Measurements from ENCODE around the gene GCGR. TPM values are rescaled to one million over a fixed set of nuclear protein-coding genes. Genes with fewer than 3 reads are reported as not detected.

GCGR gene
- total RNA-seq, result not detected

DNA sequence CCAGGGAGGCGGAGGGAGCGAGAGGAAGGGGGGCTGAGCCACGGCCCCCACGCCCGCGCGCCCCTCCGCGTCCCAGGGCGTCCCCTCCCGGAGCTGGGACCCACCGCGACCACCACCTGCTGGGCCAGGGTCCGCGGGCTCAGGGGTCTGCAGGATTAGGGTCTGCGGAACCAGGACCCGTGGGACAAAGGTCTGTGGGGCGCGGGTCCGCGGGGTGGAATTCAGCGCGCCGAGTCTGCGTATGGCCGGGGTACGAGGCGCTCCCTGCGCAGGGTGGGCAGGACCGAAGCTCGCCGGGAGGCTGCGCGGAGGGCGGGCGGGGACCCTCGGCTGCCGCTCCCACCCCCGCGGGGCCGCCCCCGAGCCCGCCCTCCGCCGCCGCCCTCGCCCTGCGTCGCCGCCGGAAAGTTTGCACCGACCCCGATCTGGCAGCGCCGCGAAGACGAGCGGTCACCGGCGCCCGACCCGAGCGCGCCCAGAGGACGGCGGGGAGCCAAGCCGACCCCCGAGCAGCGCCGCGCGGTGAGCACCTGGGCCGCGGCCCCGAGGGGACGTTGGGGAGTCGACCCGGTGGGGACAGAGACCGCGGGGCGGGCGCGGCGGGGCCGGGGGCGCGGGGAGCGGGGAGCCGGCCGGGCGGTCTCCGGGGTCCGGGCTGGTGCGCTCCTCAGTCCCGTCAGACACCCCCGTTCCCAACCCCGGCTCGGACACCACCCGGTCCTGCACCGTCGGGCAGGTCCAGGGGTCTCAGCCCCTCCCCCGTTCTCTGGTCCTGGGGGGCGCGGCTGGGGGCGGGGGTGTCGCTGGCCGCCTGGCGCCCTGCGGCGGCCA, at the start of gene GCGR:
Gene GCGR (plus strand): TSS at position 423 of the 831 bp plus-strand sequence. CDS start 4,869 bp downstream, outside the sequence.
- Mint-ChIP-seq H3K27me3 (peaks cover 67% of the 10 kb centered on the region), H3K27ac (no peak within 1 kb of the TSS), H3K9me3 (no peaks in the 10 kb centered on the region), H3K36me3 (no peaks in the 10 kb centered on the region), H3K4me3 (no peak within 1 kb of the TSS), H3K4me1 (no peaks in the 10 kb centered on the region)
- DNase-seq, result no peak

DNA sequence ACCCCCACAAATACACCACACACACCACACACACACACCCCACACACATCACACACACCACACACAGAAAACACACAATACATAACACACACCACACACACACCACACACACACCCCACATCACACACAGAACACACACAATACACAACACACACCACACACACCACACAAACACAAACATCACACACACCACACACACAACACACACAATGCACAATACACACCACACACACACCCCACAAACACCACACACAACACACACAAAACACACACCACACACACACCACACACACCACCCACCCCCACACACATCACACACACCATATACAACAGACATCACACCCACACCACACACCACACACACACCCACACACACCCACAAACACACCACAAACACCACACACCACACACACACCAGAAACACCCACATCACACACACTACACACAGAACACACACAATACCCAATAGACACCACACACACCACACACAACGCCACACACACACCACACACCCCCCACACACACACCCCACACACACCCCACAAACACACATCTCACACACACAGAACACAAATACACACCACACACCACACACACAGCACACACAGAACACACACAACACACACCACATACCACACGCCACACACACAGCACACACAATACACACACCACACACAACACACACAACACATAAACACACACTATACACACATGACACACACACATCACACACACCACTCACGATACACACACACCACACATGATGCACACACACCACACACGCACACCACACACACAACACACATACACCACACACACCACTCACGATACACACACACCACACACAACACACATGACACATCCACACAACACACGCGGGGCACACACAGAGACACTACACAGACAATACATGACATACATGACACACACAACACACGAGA, 11.0 kb upstream of the GCGR start:
- no peaks in the 10 kb centered on the region for H3K27me3 Mint-ChIP-seq
- H3K4me1 Mint-ChIP-seq, result no peaks in the 10 kb centered on the region
- no peak for DNase-seq
- H3K36me3 Mint-ChIP-seq, result no peaks in the 10 kb centered on the region
- no peak overlapping the region for H3K27ac Mint-ChIP-seq
- H3K4me3 Mint-ChIP-seq, result no peak overlapping the region
- no peaks in the 10 kb centered on the region for H3K9me3 Mint-ChIP-seq

DNA sequence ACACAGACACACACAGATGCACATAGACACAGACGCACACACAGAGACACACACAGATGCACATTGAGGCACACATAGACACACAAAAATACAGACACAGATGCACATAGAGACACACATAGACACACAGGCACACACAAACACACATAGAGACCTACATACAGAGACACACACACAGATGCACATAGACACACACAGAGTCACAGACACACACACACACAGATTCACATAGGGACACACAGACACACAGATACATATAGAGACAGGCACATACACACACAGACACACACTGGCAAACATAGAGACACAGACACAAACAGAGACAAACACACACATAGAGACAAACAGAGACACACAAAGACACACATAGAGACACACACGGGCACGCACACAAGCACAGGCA, 9.9 kb upstream of the GCGR start:
- no peak overlapping the region for H3K27ac Mint-ChIP-seq
- no peaks in the 10 kb centered on the region for H3K9me3 Mint-ChIP-seq
- no peaks in the 10 kb centered on the region for H3K4me1 Mint-ChIP-seq
- no peak for DNase-seq
- no peaks in the 10 kb centered on the region for H3K36me3 Mint-ChIP-seq
- H3K4me3 Mint-ChIP-seq, result no peak overlapping the region
- no peaks in the 10 kb centered on the region for H3K27me3 Mint-ChIP-seq

DNA sequence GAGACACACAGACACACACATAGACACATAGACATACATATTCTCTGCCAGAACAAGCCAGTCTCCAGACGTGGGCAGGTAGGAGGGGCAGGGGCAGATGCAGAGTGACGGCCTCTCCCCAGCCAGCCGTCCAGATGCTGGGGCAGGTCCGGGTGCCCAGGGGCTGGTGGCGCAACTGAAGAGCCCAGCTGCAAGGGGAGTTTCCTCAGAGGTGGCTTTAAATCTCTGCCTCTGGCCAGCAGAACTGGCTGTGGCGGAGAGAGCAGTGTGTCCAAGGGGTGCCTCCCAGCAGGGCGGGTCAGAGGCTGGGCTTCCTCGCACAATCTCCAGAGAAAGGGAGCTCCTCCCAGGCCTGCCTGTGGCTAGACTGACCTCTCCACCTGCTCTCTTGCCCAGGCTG, 9.4 kb upstream of the GCGR start:
- H3K36me3 Mint-ChIP-seq, result no peaks in the 10 kb centered on the region
- H3K4me3 Mint-ChIP-seq, result no peak overlapping the region
- H3K27me3 Mint-ChIP-seq, result peaks cover 4% of the 10 kb centered on the region
- no peak for DNase-seq
- H3K9me3 Mint-ChIP-seq, result no peaks in the 10 kb centered on the region
- H3K4me1 Mint-ChIP-seq, result no peaks in the 10 kb centered on the region
- H3K27ac Mint-ChIP-seq, result no peak overlapping the region

DNA sequence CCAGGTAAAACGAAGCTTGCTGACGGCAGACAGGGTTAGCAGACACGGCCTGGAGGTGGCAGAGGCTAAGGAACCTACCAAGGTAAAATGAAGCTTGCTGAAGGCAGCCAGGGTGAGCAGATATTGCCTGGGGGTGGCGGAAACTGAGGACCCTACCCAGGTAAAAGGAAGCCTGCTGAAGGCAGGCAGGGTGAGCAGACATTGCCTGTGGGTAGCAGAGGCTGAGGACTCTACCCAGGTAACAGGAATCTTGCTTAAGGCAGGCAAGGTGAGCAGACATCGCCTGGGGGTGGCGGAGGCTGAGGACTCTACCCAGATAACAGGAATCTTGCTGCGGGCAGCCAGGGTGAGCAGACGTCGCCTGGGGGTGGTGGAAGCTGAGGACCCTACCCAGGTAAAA, 2.6 kb upstream of the GCGR start:
- no peak overlapping the region for H3K4me3 Mint-ChIP-seq
- no peak for DNase-seq

DNA sequence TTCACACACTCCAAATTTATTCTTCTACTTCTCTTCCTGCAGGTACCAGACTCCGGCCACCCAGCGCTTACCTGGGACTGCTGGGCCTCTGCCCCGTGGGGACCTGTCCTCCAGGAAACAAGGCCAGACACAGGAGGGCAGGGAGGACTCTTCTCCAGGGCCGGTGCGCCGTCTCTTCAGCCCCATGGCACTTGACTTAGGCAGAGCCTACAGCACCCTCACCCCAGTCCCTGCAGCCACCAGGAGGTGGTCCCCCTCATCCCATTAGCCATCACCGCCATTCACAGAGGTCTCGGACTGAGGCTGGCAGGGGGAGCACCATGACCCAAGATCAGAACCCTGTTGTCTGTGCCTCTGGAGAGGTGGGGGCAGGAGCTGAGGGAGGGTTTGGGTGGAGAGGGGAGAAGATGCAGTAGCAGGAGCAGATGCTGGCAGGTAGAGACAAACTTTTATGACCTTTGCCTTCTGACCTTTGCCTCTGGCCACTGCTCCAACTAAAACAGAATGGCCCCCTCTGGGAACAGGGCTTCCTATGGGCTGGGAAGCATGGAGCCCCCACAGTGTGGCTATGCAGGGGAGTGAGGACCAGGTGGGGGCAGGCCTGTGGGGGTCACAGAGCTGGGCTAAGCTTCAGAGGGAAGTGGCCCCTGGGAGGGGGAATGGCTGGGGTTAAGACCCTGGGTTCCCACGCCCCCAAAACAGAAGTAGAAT, 1.7 kb upstream of the GCGR start:
- no peak overlapping the region for H3K27ac Mint-ChIP-seq
- DNase-seq, result no peak

More for the DNA sequence above, 2.6 kb upstream of the GCGR start:
- Mint-ChIP-seq H3K4me1 (no peaks in the 10 kb centered on the region), H3K9me3 (no peaks in the 10 kb centered on the region), H3K27ac (no peak overlapping the region), H3K27me3 (peaks cover 51% of the 10 kb centered on the region), H3K36me3 (no peaks in the 10 kb centered on the region)

DNA sequence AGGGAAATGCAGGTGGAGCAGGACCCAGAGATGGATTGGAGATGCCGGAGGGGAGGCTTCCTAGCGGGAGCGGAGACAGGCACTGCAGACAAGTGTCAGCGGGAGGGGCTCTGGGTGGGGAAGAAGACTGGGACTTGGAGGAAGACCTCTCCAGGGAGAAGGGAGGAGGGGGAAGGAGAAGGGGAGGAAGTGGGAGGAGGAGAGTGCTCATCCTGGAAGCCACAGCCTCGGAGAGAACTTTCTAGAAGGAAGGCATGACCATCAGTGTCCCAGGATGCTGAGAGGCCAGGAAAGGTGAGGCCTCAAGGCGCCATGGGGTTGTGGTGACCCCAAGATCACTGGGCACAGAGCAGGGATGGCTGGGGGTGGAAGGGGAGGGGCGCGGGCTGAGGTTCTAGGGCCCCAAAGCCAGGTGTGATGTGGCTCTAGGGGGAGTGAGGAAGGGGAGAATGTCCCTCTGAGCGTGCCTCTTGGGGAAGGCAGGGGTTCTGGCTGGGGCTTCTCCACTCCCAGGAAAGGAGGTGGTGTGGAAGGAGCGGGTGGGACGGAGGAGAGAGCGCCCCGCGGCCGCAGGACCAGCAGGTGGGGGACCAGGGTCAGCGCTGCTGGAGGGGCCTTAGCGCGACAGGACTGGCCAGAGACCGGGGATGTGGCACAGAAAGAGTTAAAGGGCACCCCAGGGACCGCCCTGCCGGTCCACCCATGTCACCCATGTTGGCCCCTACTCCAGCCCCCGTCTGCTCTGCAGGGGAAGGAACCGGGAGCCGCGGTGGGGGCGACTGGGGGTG, 900 bp upstream of the GCGR start:
- H3K9me3 Mint-ChIP-seq, result no peaks in the 10 kb centered on the region
- no peak overlapping the region for H3K27ac Mint-ChIP-seq
- H3K4me1 Mint-ChIP-seq, result no peaks in the 10 kb centered on the region
- H3K36me3 Mint-ChIP-seq, result no peaks in the 10 kb centered on the region
- no peak overlapping the region for H3K4me3 Mint-ChIP-seq
- H3K27me3 Mint-ChIP-seq, result peaks cover 60% of the 10 kb centered on the region
- no peak for DNase-seq

More for the DNA sequence above, 1.7 kb upstream of the GCGR start:
- no peaks in the 10 kb centered on the region for H3K4me1 Mint-ChIP-seq
- no peak overlapping the region for H3K4me3 Mint-ChIP-seq
- H3K36me3 Mint-ChIP-seq, result no peaks in the 10 kb centered on the region
- no peaks in the 10 kb centered on the region for H3K9me3 Mint-ChIP-seq
- H3K27me3 Mint-ChIP-seq, result peaks cover 56% of the 10 kb centered on the region

DNA sequence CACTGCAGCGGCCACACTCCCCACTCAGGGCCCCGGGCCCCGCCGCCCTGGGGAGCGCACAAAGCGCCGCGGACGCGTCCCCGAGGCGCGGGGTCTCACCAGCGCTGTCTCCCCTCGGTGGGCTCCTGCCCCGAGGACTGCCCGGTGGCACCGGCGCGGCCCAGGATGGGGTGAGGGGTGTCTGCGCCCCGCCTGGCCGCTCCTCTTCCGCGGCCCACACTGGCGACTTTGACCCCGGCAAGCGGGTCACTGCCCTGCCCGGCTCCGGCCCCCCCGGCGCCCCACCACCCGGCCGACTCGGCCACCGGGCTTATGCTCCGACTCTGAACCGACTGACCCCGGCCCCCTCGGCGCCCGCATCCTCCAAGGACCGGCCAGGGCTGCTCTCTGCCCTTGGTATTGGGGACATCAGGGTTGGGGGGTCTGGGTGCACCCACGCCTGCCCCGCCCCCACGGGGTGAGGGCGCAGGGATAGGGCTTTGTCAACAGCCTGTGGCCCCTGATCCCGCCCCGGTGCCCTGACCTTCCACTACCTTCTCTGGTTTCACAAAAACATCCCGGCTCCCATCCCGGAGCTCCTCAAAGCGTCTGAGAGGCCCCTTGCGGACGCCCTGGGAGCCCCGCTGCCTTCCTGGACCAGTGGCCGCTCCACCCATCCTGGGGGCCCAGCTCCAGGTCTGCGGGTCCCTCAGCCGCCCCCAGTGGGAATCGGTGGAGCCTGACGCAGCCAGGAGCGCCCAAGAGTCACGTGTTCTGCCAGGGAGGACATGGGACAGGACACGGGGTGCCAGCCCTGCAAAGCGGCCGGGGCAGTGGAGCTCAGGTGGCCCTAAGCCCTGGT, 829 bp downstream of the GCGR start:
- H3K36me3 Mint-ChIP-seq, result no peaks in the 10 kb centered on the region
- H3K4me1 Mint-ChIP-seq, result no peaks in the 10 kb centered on the region
- DNase-seq, result no peak
- H3K4me3 Mint-ChIP-seq, result no peak overlapping the region
- no peaks in the 10 kb centered on the region for H3K9me3 Mint-ChIP-seq
- peaks cover 67% of the 10 kb centered on the region for H3K27me3 Mint-ChIP-seq
- no peak overlapping the region for H3K27ac Mint-ChIP-seq

DNA sequence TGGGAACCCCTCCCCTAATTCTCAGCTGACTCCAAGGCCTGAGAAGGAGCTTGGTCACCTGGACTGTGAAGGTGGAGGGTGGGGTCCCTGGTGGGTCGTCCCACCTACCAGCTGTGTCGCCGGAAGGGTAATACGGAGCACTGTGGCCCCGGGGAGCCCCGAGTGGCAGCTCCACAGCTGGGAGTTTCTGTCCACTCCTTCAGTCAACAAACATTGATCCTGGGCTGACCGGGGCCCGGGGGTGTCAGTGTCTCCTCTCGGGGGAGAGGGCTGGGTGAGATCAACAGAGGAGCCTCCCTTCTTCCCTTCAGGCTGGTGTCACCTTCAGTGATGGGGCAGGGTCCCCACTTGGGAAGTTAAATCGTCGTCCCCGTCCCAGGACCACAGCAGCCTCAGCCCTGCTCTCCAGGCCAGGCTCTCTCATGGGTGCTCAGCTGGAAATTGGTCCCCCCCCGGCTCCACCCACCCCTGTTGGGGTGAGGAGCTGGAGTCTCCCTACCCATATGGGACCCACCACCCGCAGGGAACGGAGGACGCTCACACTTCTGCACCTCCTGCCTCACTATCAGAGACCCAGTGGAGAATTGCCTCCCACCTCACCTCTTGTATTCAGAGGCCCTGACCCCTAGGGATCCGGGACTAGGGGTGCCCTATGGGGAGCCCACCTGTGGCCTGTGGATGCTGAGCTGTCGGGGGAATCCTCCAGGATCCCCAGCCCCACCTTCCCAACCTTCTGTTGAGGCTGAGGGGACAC, 1.9 kb downstream of the GCGR start:
- no peaks in the 10 kb centered on the region for H3K36me3 Mint-ChIP-seq

DNA sequence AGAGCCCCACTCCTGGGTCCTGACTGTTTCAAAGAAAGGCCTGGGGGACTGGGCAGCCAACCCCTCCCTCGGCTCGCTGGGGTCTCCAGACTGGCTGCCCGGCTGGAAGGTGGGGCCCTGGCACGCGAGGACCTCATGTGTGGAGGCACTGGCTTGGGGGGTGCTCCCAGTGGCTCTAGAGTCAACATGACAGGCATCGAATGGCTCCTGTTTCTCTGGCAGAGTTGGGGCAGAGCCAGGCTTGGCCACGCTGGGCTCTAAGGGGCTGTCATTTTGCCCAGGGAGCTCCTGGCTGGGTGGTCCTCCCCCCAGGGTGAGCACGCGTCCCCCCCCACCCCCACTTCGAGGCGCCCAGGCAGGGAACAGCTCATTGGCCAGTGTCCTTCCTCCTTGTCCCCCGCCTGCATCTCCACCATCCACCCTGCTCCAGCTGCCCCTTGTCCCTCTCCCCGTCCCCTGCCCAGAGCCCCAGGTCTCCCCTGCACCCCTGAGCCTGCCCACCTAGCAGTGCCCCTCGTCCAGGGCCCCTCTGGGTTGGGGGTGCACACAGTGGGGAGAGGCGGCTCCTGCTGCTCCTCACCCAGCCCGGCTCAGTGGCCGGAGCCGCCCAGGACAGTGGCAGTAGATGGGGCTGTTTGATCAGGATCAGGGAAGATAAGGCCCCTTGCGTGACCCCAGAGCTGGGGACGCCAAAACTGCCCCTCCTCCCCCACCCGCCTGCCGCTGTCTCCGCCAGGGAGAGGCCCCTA, 2.7 kb downstream of the GCGR start:
- H3K27me3 Mint-ChIP-seq, result peaks cover 60% of the 10 kb centered on the region
- no peaks in the 10 kb centered on the region for H3K9me3 Mint-ChIP-seq
- H3K4me3 Mint-ChIP-seq, result no peak overlapping the region
- no peaks in the 10 kb centered on the region for H3K4me1 Mint-ChIP-seq
- no peak overlapping the region for H3K27ac Mint-ChIP-seq
- no peaks in the 10 kb centered on the region for H3K36me3 Mint-ChIP-seq
- DNase-seq, result no peak

More for the DNA sequence above, 1.9 kb downstream of the GCGR start:
- Mint-ChIP-seq H3K4me3 (no peak overlapping the region), H3K27ac (no peak overlapping the region), H3K27me3 (peaks cover 67% of the 10 kb centered on the region), H3K4me1 (no peaks in the 10 kb centered on the region), H3K9me3 (no peaks in the 10 kb centered on the region)
- DNase-seq, result no peak

DNA sequence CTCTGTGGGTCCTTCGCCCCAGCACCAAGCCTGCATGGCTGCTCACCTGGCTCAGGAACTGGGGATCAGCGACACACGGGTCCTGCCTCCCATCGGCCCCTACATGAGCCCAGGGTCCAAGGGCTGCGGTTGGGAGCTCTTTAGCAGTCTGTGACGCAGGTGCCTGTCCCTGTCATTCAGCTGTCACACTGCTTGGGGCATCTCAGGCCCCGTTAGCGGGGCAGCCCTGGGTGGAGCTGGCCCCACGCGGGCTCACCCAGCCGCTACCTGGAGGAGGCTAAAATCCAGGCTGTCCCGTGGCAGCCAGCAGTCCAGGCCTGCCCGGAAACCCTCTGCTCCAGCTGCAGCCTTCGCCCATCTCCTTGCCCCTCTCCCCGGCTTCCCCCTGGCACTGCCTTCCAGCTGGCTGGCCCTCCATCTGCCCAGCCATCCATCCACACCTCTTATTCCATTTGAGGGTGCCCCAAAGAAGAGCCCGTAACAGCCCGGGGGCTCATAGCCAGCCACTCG, 3.3 kb downstream of the GCGR start:
- H3K9me3 Mint-ChIP-seq, result no peaks in the 10 kb centered on the region
- no peak for DNase-seq
- no peak overlapping the region for H3K27ac Mint-ChIP-seq
- peaks cover 53% of the 10 kb centered on the region for H3K27me3 Mint-ChIP-seq
- no peaks in the 10 kb centered on the region for H3K4me1 Mint-ChIP-seq
- H3K36me3 Mint-ChIP-seq, result no peaks in the 10 kb centered on the region
- no peak overlapping the region for H3K4me3 Mint-ChIP-seq

DNA sequence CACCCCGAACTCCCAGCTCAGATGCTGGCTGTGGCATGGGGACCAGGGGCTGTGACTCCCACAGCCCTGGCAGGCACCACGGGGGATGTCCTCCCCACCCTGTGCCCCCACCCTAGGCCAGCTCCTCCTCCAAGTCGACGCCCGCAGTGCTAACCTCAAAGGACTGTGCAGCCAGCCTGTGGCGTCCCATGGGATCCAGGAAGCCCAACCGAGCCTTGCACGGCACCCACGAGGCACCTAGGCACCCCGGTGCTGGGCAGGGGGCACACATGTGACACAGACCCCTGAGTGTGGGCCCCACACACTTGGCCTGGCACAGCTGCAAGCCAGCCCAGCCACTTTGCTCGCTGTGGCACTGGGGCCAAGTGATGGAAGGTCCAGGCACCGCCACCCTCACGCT, 3.9 kb downstream of the GCGR start:
- Mint-ChIP-seq H3K9me3 (no peaks in the 10 kb centered on the region), H3K4me1 (no peaks in the 10 kb centered on the region), H3K4me3 (no peak overlapping the region), H3K27me3 (peaks cover 48% of the 10 kb centered on the region), H3K27ac (no peak overlapping the region), H3K36me3 (no peaks in the 10 kb centered on the region)
- DNase-seq, result no peak

All from activated naive CD8-positive, alpha-beta T cell treated with anti-CD3 and anti-CD28 coated beads for 36 hours (primary cell).